HEK293 (cell line): ENCODE data around the gene TOP3B.

Source experiments
- CTCF ChIA-PET: fragments of 350-600 bp; formaldehyde crosslinking; extraction: SDS; loops from one replicate; lab custom pipeline; 2021; ENCODE audit warnings: antibody characterized with exemption; lab: Yijun Ruan, JAX
- POLR2A ChIA-PET: fragments of 300-600 bp; formaldehyde crosslinking; extraction: SDS; loops from one replicate; lab custom pipeline; 2020; ENCODE audit warnings: antibody characterized with exemption, inconsistent platforms; lab: Yijun Ruan, JAX
- H3K27ac ChIP-seq: fragments of 200-500 bp; sonication (Bioruptor generic); 2 replicates; pipeline ENCODE4 v1.5.1; 2014; ENCODE audit warnings: low read depth, low read length, control low read depth, inconsistent platforms; ENCODE audit errors: extremely low read depth
- H3K36me3 ChIP-seq, 2 experiments: fragments of 200-500 bp in 1 of 2; sonication (Bioruptor generic) in 1 of 2; 1 replicate in 1 of 2; 2 replicates in 1 of 2; pipeline ENCODE4 v1.5.1; 2014 to 2017; ENCODE audit warnings: inconsistent platforms in 2 of 2, low read length in 2 of 2; ENCODE audit not compliant: control insufficient read depth in 2 of 2, insufficient read depth in 1 of 2
- H3K4me1 ChIP-seq: fragments of 200-500 bp; sonication (Bioruptor generic); 2 replicates; pipeline ENCODE4 v1.5.1; 2014; ENCODE audit warnings: mild to moderate bottlenecking, low read length, inconsistent platforms; ENCODE audit not compliant: control insufficient read depth, insufficient read depth
- H3K4me3 ChIP-seq: 2 replicates; pipeline ENCODE4 v1.5.1; 2011; ENCODE audit warnings: low read depth, mild to moderate bottlenecking, control low read depth, low read length, moderate library complexity
- H3K9me3 ChIP-seq: fragments of 200-500 bp; sonication (Bioruptor generic); 2 replicates; pipeline ENCODE4 v1.5.1; 2014; ENCODE audit warnings: low read depth, low read length, inconsistent platforms; ENCODE audit not compliant: control insufficient read depth, insufficient read depth
- BCL11B ChIP-seq: fragments of 450-650 bp; formaldehyde crosslinking; IDR thresholded peaks from 2 replicates; pipeline ENCODE4 v1.5.1; 2016; ENCODE audit warnings: low read depth, missing biosample characterization, missing genetic modification characterization
- HOXC10 ChIP-seq: sonication (generic); formaldehyde crosslinking; IDR thresholded peaks from 2 replicates; pipeline ENCODE4 v1.8.1; 2023; ENCODE audit warnings: mild to moderate bottlenecking, missing genetic modification reagents
- MYNN ChIP-seq: fragments of 450-650 bp; formaldehyde crosslinking; IDR thresholded peaks from 2 replicates; pipeline ENCODE4 v1.5.1; 2016; ENCODE audit warnings: missing biosample characterization, missing genetic modification characterization, borderline replicate concordance
- SETDB1 ChIP-seq: IDR thresholded peaks from one replicate; pipeline ENCODE4 v1.6.1; 2017; ENCODE audit warnings: mild to moderate bottlenecking, low read length, moderate library complexity, mixed read lengths; ENCODE audit not compliant: insufficient read length
- SP3 ChIP-seq: fragments of 450-650 bp; formaldehyde crosslinking; IDR thresholded peaks from 2 replicates; pipeline ENCODE4 v1.5.1; 2016; ENCODE audit warnings: missing biosample characterization, missing genetic modification characterization
- TCF7L2 ChIP-seq: IDR thresholded peaks from 2 replicates; pipeline ENCODE4 v1.6.1; 2011; ENCODE audit warnings: low read depth, mild to moderate bottlenecking, inconsistent platforms, low read length, moderate library complexity, borderline replicate concordance
- ZNF175 ChIP-seq: fragments of 450-650 bp; formaldehyde crosslinking; IDR thresholded peaks from 2 replicates; pipeline ENCODE4 v1.5.1; 2016; ENCODE audit warnings: missing biosample characterization, missing genetic modification characterization
- ZNF26 ChIP-seq: fragments of 450-650 bp; formaldehyde crosslinking; IDR thresholded peaks from 2 replicates; pipeline ENCODE4 v1.5.1; 2016; ENCODE audit warnings: missing biosample characterization, missing genetic modification characterization
- ZNF37A ChIP-seq: fragments of 450-650 bp; IDR thresholded peaks from 2 replicates; pipeline ENCODE4 v1.5.1; 2018; ENCODE audit warnings: missing biosample characterization, missing genetic modification characterization
- ZNF433 ChIP-seq: fragments of 450-650 bp; formaldehyde crosslinking; IDR thresholded peaks from 2 replicates; pipeline ENCODE4 v1.5.1; 2016; ENCODE audit warnings: missing biosample characterization, missing genetic modification characterization, low read depth
- ZNF513 ChIP-seq: fragments of 450-650 bp; IDR thresholded peaks from 2 replicates; pipeline ENCODE4 v1.5.1; 2018; ENCODE audit warnings: missing biosample characterization, missing genetic modification characterization
- ZNF677 ChIP-seq: fragments of 450-650 bp; IDR thresholded peaks from 2 replicates; pipeline ENCODE4 v1.5.0; 2018; ENCODE audit warnings: missing biosample characterization, mild to moderate bottlenecking, missing genetic modification characterization, moderate library complexity
- ZSCAN30 ChIP-seq: fragments of 450-650 bp; IDR thresholded peaks from 2 replicates; pipeline ENCODE4 v1.5.1; 2018; ENCODE audit warnings: missing biosample characterization, mild to moderate bottlenecking, missing genetic modification characterization, moderate library complexity
- TF ChIP-seq, protein P1 (sequence below): fragments of 450-650 bp; formaldehyde crosslinking; IDR thresholded peaks from 2 replicates; pipeline ENCODE4 v1.5.1; 2016; ENCODE audit warnings: missing biosample characterization, missing genetic modification characterization
- TF ChIP-seq, protein P2 (sequence below): fragments of 450-650 bp; formaldehyde crosslinking; optimal IDR thresholded peaks from 2 replicates; pipeline ENCODE3; 2016; ENCODE audit warnings: missing biosample characterization, mild to moderate bottlenecking, missing genetic modification characterization

Gene TOP3B

DNA sequence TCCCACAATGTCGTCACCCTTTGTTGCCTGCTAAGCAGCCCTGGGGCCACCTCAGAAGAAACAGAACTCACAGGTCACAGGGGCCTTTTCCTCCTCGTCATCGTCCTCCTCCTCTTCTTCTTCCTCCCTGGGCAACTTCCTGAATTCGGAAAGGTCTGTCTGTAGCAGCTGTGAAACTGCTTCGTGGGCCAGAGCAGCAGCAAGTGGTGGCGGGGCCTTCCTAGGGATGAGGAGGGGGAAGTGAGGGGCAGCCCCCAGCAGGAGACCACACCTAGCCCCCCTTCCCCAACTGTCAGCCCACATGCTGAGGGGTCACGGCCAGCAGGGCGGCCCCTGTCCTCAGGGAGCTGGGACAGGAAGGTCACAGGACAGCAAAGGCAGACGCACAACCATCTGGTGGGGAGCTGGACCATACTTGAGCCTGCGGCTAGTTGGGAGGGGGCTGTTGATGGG is 43.1 kb downstream of the TOP3B start:
- H3K9me3 ChIP-seq: no peaks in the 10 kb centered on the region
- POLR2A ChIA-PET: no interaction called here
- no peaks in the 10 kb centered on the region for H3K4me1 ChIP-seq
- H3K4me3 ChIP-seq: no peak overlapping the region
- CTCF ChIA-PET: interaction anchor here (0.6 to 8.0 kb wide), 25 partner anchors 11 to 381 kb away, joined by 3 to 120 read pairs (median 6); partner anchors contain the start of gene PPM1F
- H3K36me3 ChIP-seq: peaks cover 0 to 80% of the 10 kb centered on the region in 2 experiments; a peak in 2 of 3 replicates
- TF ChIP-seq ZSCAN30 (no peak), ZNF513 (peak; percentile 84)
- no peak overlapping the region for H3K27ac ChIP-seq

DNA sequence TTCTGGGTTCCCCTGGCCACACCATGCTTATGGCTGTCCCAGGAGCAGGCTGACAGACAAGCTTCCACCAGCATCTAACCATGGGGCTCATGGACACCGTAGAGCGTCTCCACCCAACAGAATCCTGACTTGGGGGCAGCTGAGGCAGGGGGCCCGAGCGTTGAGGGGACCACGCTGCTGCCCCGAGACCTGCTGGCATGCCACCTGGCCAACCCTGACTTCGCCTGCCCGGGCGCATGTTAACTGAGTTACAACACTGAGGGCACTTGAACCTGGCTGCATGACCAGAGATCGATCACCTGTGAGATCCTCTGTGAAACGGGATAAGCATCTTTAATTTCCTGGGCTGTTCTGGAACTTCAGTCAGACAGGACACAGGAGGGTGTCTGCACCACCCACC is 43.7 kb downstream of the TOP3B start:
- TF ChIP-seq SETDB1 (no peak), BCL11B (tag by site-specific recombination) (no peak), ZNF433 (tag by site-specific recombination) (no peak), SP3 (tag by site-specific recombination) (no peak), ZNF37A (no peak), ZNF677 (tag by site-specific recombination) (no peak), HOXC10 (CRISPR knock-in tag) (no peak), TCF7L2 (no peak), MYNN (tag by site-specific recombination) (no peak), ZNF175 (tag by site-specific recombination) (no peak), ZNF26 (tag by site-specific recombination) (no peak)
- TF ChIP-seq, protein P1, sequence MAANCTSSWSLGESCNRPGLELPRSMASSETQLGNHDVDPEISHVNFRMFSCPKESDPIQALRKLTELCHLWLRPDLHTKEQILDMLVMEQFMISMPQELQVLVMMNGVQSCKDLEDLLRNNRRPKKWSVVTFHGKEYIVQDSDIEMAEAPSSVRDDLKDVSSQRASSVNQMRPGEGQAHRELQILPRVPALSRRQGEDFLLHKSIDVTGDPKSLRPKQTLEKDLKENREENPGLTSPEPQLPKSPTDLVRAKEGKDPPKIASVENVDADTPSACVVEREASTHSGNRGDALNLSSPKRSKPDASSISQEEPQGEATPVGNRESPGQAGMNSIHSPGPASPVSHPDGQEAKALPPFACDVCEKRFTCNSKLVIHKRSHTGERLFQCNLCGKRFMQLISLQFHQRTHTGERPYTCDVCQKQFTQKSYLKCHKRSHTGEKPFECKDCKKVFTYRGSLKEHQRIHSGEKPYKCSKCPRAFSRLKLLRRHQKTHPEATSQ (tag by site-specific recombination): no peak
- TF ChIP-seq, protein P2, sequence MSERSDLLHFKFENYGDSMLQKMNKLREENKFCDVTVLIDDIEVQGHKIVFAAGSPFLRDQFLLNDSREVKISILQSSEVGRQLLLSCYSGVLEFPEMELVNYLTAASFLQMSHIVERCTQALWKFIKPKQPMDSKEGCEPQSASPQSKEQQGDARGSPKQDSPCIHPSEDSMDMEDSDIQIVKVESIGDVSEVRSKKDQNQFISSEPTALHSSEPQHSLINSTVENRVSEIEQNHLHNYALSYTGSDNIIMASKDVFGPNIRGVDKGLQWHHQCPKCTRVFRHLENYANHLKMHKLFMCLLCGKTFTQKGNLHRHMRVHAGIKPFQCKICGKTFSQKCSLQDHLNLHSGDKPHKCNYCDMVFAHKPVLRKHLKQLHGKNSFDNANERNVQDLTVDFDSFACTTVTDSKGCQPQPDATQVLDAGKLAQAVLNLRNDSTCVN (tag by site-specific recombination): no peak
- Histone ChIP-seq H3K27ac (no peak overlapping the region), H3K4me3 (no peak overlapping the region), H3K36me3 (peaks cover 0 to 78% of the 10 kb centered on the region in 2 experiments; a peak in 2 of 3 replicates), H3K9me3 (no peaks in the 10 kb centered on the region), H3K4me1 (no peaks in the 10 kb centered on the region)
- ChIA-PET POLR2A (interaction anchor here (0.8 to 1.6 kb wide), 4 partner anchors 11 to 204 kb away, joined by 3 to 6 read pairs (median 4); partner anchors contain the start of genes PPM1F and YPEL1), CTCF (interaction anchor here (0.7 to 8.0 kb wide), 36 partner anchors 12 to 492 kb away, joined by 3 to 120 read pairs (median 6); partner anchors contain the start of gene PPM1F)
